Stimulated activated CD4-positive, alpha-beta T cell treated with anti-CD3 and anti-CD28 coated beads, Interleukin-15, amount 100 ng/mL, for 24 hours (primary cell): ENCODE results near the gene GRAMD2A.
A peak's percentile ranks its signal among the peaks of the same experiment; 100 is the strongest.

Source experiments
- DNase-seq: peaks from one replicate; pipeline ENCODE4 v3.0.0-alpha.2; 2020

The GRAMD2A gene

DNA sequence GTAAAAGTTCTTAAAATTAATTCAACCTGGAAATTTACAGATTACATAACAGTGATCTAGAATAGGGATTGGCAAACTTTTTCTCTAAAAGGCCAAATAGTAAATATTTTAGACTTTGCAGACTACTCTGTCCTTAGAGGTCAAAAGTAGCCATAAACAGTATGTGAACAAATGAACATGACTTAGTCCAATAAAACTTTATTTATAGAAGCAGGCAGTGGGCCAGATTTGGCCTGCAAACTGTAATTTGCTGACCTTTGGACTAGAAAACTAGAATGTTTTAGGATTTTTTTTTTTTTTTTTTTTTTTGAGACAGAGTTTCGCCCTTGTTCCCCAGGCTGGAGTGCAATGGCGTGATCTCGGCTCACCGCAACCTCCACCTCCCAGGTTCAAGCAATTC, 67.3 kb downstream of the GRAMD2A start:
- no peak for DNase-seq

- DNase-seq, result no peak
Measured at GRCh38 chr15:72128359-72128758, 69.2 kb downstream of the GRAMD2A start.

- DNase-seq, result no peak
Measured at GRCh38 chr15:72127724-72128322, 69.8 kb downstream of the GRAMD2A start.

DNA sequence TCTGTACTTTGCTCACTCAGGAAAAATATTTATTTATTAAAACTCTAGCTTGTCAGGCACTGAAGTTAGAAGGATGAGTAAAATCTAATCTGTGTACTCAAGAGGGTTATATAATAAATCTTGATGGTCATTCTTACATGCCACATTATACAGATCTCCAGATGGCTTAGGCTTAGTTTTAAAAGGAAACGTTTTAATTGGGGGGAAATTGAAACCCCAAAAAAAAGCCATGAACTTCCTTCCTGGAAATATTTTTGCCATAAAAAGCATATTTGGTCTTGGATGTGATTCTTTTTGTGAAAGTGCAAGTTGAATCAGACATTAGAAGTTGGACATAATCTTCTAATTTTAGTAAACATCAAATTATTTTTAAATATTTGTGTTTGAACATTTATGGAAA, 73.4 kb downstream of the GRAMD2A start:
- DNase-seq, result no peak

DNA sequence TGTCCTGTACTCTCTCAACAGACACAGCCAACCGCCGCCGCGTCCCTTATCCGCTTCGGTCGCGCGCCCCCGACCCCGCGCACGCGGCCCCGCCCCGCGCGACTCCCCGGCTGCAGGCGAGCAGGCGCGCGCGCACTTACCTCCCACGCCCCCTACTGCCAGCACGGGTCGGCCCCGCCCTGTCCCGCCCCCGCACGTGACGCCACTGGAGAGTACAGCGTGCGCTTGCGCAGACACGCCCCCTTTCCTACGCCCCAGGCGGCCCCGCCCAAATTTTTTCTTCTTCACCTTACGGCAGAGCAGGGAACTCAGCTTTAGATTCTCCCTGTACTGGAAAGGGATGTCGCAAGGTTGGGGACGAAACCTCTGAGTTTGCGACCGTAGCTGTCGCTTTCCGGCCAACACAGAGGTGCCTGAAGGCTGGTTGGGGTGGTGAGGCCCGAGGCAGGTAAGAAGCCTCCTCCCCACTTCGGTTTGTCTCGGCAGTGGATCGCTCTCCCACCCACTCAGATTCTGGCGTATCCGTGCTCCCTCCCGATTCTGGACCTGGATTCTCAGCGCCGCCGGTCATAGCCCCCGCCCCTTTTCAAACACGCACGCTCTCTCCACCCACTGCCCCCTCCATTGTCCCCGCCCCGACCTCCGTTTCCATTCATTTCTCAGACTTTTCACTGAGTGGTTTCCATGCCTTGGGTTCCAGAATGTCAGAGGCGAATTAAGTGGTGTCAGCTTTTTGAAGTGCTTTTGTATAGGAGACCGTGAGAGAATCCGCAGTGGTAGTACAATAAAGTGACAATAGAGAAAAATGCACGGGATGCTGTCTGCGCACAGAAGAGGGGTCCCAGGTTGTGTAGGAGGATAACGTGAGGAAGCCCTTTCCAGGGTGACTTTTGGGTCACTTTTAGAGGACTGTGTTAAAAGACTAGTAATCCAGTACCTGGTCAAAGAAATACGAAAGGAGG, 79.3 kb downstream of the GRAMD2A start, which contains the start of the genes MYO9A and SENP8:
TSS of gene MYO9A (minus strand) at position 134 of the 962 bp plus-strand sequence. CDS start 71,587 bp downstream, outside the sequence.
TSS of gene SENP8 (plus strand) at position 387 of the 962 bp plus-strand sequence. CDS start 21,221 bp downstream, outside the sequence.
- peak; percentile 98 for DNase-seq

GRCh38 chr15:72117486-72118016, 80.0 kb downstream of the GRAMD2A start:
- peak; percentile 86 for DNase-seq

GRCh38 chr15:72116731-72117485, 80.7 kb downstream of the GRAMD2A start:
- no peak for DNase-seq

DNA sequence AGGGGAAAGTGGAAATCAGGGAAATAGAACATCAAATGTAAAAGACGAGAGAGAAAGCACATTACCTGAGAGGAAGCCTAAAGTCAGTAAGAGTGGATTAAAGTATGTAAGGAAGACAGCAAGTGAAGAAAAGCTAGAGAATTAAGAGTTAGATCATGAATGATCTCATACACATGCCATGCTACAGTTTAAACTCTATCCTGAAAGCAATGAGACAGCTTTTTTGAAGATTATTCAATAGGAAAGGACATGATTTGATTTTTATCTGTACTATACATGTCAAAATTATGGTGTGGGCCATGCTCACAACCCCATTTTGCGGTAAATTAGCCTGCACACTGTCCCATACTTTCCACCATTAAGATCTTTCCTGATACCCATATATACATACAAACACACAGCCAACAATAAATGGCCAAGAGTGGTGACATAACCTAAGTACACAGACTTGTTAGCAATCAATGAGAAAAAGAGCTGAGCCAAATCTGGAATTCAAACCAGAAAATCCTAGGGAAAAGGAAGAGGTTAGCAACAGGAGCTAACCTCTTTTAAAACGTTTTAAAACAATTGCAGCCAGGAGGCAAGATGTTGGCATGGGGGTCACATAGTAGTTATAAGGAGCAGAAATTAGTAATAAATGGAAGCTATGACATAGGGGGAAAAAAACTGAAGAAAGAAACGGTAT, 84.1 kb downstream of the GRAMD2A start:
- DNase-seq, result no peak

GRCh38 chr15:72112805-72113204, 84.8 kb downstream of the GRAMD2A start:
- no peak for DNase-seq

- no peak for DNase-seq
Measured at GRCh38 chr15:72112116-72112515, 85.5 kb downstream of the GRAMD2A start.

- DNase-seq, result no peak
Measured at GRCh38 chr15:72110355-72110754, 87.2 kb downstream of the GRAMD2A start.
